ENCODE measurements around the gene PRSS33. TPM values are rescaled to one million over a fixed set of nuclear protein-coding genes. Genes with fewer than 3 reads are reported as not detected.
A peak's percentile ranks its signal among the peaks of the same experiment; 100 is the strongest.

The PRSS33 gene
- polyA plus RNA-seq, 1 of the 3 experiments (the other 2 are of a cell fraction): not detected

GRCh38 chr16:2779978-2780898 lies 7.1 kb downstream of the PRSS33 start:
- ChIA-PET CTCF (interaction anchor here (0.9 to 2.1 kb wide), 2 partner anchors 59 to 147 kb away, joined by 3 to 5 read pairs; no protein-coding TSS in a partner anchor), POLR2A (no interaction called here)
- H3K9ac ChIP-seq: no peak overlapping the region
- peaks cover 0 to 4% of the 10 kb centered on the region in 2 experiments for H3K36me3 ChIP-seq (replicated peaks in 1 of 2; ENCODE audit: control insufficient read depth in 1 of 2, insufficient read depth in 2 of 2, low read length in 1 of 2)
- no peak overlapping the region for H3K27ac ChIP-seq (ENCODE audit: low read depth in 2 of 2, low read length in 1 of 2)
- no peak for TF ChIP-seq TAF1 (IDR thresholded peaks at IDR 0.05; ENCODE audit: borderline replicate concordance, low read depth, low read length)
- no peak for TF ChIP-seq GABPA (IDR thresholded peaks at IDR 0.05; ENCODE audit: low read depth)
- no peak for TF ChIP-seq ZBTB33 (IDR thresholded peaks at IDR 0.05; ENCODE audit: borderline replicate concordance, low read depth)
- TF ChIP-seq TEAD4 (IDR thresholded peaks at IDR 0.05; ENCODE audit: borderline replicate concordance, insufficient read depth): no peak
- no peak for TF ChIP-seq CTCF (IDR thresholded peaks at IDR 0.05)
- WGBS (ENCODE audit: low lambda C conversion rate): 82% methylated on average over 17 of the region's 17 CpGs
- no peak overlapping the region for H2AFZ ChIP-seq (ENCODE audit: low read depth)
- DNase-seq: no peak
- no peaks in the 10 kb centered on the region for H3F3A ChIP-seq (replicated peaks; ENCODE audit: insufficient read depth)
- H3K4me1 ChIP-seq (ENCODE audit: control insufficient read depth in 1 of 2, insufficient read depth in 2 of 2, low read depth in 1 of 2, low read length in 1 of 2): peaks cover 11 to 24% of the 10 kb centered on the region in 2 experiments; a peak in 2 of 4 replicates
- no peak overlapping the region for H3K4me2 ChIP-seq
- H4K20me1 ChIP-seq (ENCODE audit: insufficient read depth): no peaks in the 10 kb centered on the region; the same call in 1 of the 2 replicates
- no peaks in the 10 kb centered on the region for H3K9me2 ChIP-seq
- H3K9me3 ChIP-seq: no peaks in the 10 kb centered on the region
- no peak overlapping the region for H3K4me3 ChIP-seq (ENCODE audit: low read depth in 2 of 2, low read length in 1 of 2)
- H3K27me3 ChIP-seq (ENCODE audit: insufficient read depth): no peaks in the 10 kb centered on the region
- peaks cover 31% of the 10 kb centered on the region for H3K79me2 ChIP-seq (ENCODE audit: insufficient read depth)

- Histone ChIP-seq H3K4me3 (ENCODE audit: low read depth in 2 of 2, low read length in 1 of 2) (no peak overlapping the region), H3K36me3 (replicated peaks in 1 of 2; ENCODE audit: control insufficient read depth in 1 of 2, insufficient read depth in 2 of 2, low read length in 1 of 2) (peaks cover 0 to 11% of the 10 kb centered on the region in 2 experiments), H3K79me2 (ENCODE audit: insufficient read depth) (peaks cover 40% of the 10 kb centered on the region), H2AFZ (ENCODE audit: low read depth) (no peak overlapping the region), H4K20me1 (ENCODE audit: insufficient read depth) (no peaks in the 10 kb centered on the region; the same call in 1 of the 2 replicates), H3K9me2 (no peaks in the 10 kb centered on the region), H3K27me3 (ENCODE audit: insufficient read depth) (no peaks in the 10 kb centered on the region), H3K4me2 (peak overlapping the region; percentile 97), H3K9me3 (no peaks in the 10 kb centered on the region), H3K4me1 (ENCODE audit: control insufficient read depth in 1 of 2, insufficient read depth in 2 of 2, low read depth in 1 of 2, low read length in 1 of 2) (peaks cover 11 to 25% of the 10 kb centered on the region in 2 experiments; a peak in 2 of 4 replicates), H3K9ac (no peak overlapping the region), H3K27ac (ENCODE audit: low read depth in 2 of 2, low read length in 1 of 2) (no peak overlapping the region), H3F3A (replicated peaks; ENCODE audit: insufficient read depth) (no peaks in the 10 kb centered on the region)
- CTCF ChIA-PET: interaction anchor here (2.1 to 2.2 kb wide), 2 partner anchors 89 to 148 kb away, joined by 5 to 11 read pairs; no protein-coding TSS in a partner anchor
- POLR2A ChIA-PET: interaction anchor here (2.1 kb wide), 1 partner anchor 21 kb away, joined by 5 read pairs; no protein-coding TSS in a partner anchor
- 93% methylated on average over 16 of the region's 23 CpGs for WGBS (ENCODE audit: low lambda C conversion rate)
- no peak for DNase-seq
- TF ChIP-seq JUND (IDR thresholded peaks at IDR 0.05): no peak
- TF ChIP-seq CTCF (IDR thresholded peaks at IDR 0.05): no peak
- TF ChIP-seq SMC3 (IDR thresholded peaks at IDR 0.05; ENCODE audit: low read depth, low read length): no peak
- no peak for TF ChIP-seq ELF1 (IDR thresholded peaks at IDR 0.05)
- no peak for TF ChIP-seq USF1 (IDR thresholded peaks at IDR 0.05; ENCODE audit: borderline replicate concordance, low read depth)
- TF ChIP-seq FOSL2 (IDR thresholded peaks at IDR 0.05; ENCODE audit: borderline replicate concordance, low read depth): no peak
- TF ChIP-seq RFX5 (IDR thresholded peaks at IDR 0.05; ENCODE audit: low read length): no peak
- no peak for TF ChIP-seq EZH2phosphoT487 (IDR thresholded peaks at IDR 0.05; ENCODE audit: borderline replicate concordance, low read depth)
- TF ChIP-seq ZBTB33 (IDR thresholded peaks at IDR 0.05; ENCODE audit: borderline replicate concordance, low read depth): no peak
These were observed 8.0 kb downstream of the PRSS33 start for GRCh38 chr16:2779151-2779920.

All from SK-N-SH (cell line).